C4-2B (cell line): Measurements from ENCODE around the gene ROR2.

Source experiments
- ZFX ChIP-seq: fragments of 450-650 bp; IDR thresholded peaks from 2 replicates; pipeline ENCODE4 v1.6.1; 2017
- TF ChIP-seq, protein P1 (sequence below): fragments of 450-650 bp; conservative IDR thresholded peaks from 2 replicates; pipeline ENCODE4 v1.5.1; 2017; ENCODE audit warnings: mild to moderate bottlenecking

GRCh38 chr9:91832322-91832721 lies 117.7 kb downstream of the ROR2 start:
- TF ChIP-seq, protein P1, sequence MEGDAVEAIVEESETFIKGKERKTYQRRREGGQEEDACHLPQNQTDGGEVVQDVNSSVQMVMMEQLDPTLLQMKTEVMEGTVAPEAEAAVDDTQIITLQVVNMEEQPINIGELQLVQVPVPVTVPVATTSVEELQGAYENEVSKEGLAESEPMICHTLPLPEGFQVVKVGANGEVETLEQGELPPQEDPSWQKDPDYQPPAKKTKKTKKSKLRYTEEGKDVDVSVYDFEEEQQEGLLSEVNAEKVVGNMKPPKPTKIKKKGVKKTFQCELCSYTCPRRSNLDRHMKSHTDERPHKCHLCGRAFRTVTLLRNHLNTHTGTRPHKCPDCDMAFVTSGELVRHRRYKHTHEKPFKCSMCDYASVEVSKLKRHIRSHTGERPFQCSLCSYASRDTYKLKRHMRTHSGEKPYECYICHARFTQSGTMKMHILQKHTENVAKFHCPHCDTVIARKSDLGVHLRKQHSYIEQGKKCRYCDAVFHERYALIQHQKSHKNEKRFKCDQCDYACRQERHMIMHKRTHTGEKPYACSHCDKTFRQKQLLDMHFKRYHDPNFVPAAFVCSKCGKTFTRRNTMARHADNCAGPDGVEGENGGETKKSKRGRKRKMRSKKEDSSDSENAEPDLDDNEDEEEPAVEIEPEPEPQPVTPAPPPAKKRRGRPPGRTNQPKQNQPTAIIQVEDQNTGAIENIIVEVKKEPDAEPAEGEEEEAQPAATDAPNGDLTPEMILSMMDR, result no peak
- no peak for TF ChIP-seq ZFX
